GM18498 (cell line): ENCODE data around the gene CALN1.

Experiments
- ATAC-seq: cut with Tn5 transposase; IDR thresholded peaks from one replicate; pipeline ENCODE4 v1.9.1; 2021; ENCODE audit warnings: mild to moderate bottlenecking, moderate library complexity; ENCODE audit not compliant: unreplicated experiment

Gene CALN1

GRCh38 chr7:72272479-72272878 is 139.7 kb downstream of the CALN1 start:
- ATAC-seq: no peak

- no peak for ATAC-seq
Observed at GRCh38 chr7:72268796-72269195, 143.3 kb downstream of the CALN1 start.

- no peak for ATAC-seq
Observed at GRCh38 chr7:72268090-72268489, 144.0 kb downstream of the CALN1 start.

- ATAC-seq: no peak
Observed at GRCh38 chr7:72267291-72267800, 144.8 kb downstream of the CALN1 start.

GRCh38 chr7:72266771-72267170 is 145.4 kb downstream of the CALN1 start:
- no peak for ATAC-seq

- no peak for ATAC-seq
Observed at GRCh38 chr7:72265071-72265904, 146.8 kb downstream of the CALN1 start.

- no peak for ATAC-seq
Observed at GRCh38 chr7:72260406-72260805, 151.7 kb downstream of the CALN1 start.

- ATAC-seq: no peak
Observed at GRCh38 chr7:72258074-72258473, 154.1 kb downstream of the CALN1 start.

GRCh38 chr7:72254455-72254854 is 157.7 kb downstream of the CALN1 start:
- ATAC-seq: no peak

- no peak for ATAC-seq
Observed at GRCh38 chr7:72249106-72249505, 163.0 kb downstream of the CALN1 start.

- ATAC-seq: no peak
Observed at GRCh38 chr7:72244826-72245398, 167.2 kb downstream of the CALN1 start.

- no peak for ATAC-seq
Observed at GRCh38 chr7:72243329-72243728, 168.8 kb downstream of the CALN1 start.

- no peak for ATAC-seq
Observed at GRCh38 chr7:72235351-72235750, 176.8 kb downstream of the CALN1 start.

GRCh38 chr7:72234086-72234485 is 178.1 kb downstream of the CALN1 start:
- no peak for ATAC-seq

GRCh38 chr7:72230281-72230680 is 181.9 kb downstream of the CALN1 start:
- ATAC-seq: no peak

GRCh38 chr7:72223351-72223750 is 188.8 kb downstream of the CALN1 start:
- no peak for ATAC-seq

GRCh38 chr7:72222136-72222535 is 190.0 kb downstream of the CALN1 start:
- ATAC-seq: no peak

- no peak for ATAC-seq
Observed at GRCh38 chr7:72219500-72219899, 192.6 kb downstream of the CALN1 start.

GRCh38 chr7:72217151-72217550 is 195.0 kb downstream of the CALN1 start:
- no peak for ATAC-seq

GRCh38 chr7:72213769-72214168 is 198.4 kb downstream of the CALN1 start:
- ATAC-seq: no peak

GRCh38 chr7:72213081-72213480 is 199.1 kb downstream of the CALN1 start:
- no peak for ATAC-seq

- ATAC-seq: no peak
Observed at GRCh38 chr7:72211175-72211574, 201.0 kb downstream of the CALN1 start.
